ENCODE measurements around the gene FAM78A.
"Not testable (repeated sequence)": the region's sequence is repeated elsewhere in the genome, so short reads cannot be mapped to it uniquely, and the experiment has no call there.

GRCh38 chr9:131244331-131244730 is 32.0 kb downstream of the FAM78A start:
- TF ChIP-seq CTCF (conservative IDR thresholded peaks at IDR 0.05); ZFX (IDR thresholded peaks at IDR 0.05): not testable (repeated sequence)
